ENCODE data around the gene DISC1. TPM values are rescaled to one million over a fixed set of nuclear protein-coding genes. Genes with fewer than 3 reads are reported as not detected.

Gene DISC1
- total and polyA plus RNA-seq, 2 experiments from 2014 or later: 0.43 to 1.2 TPM

GRCh38 chr1:231699784-231700183, 73.2 kb downstream of the DISC1 start:
- Histone ChIP-seq H3K4me1 (ENCODE audit: insufficient read depth) (peaks cover 7% of the 10 kb centered on the region), H3K9ac (no peak overlapping the region), H3K4me3 (no peak overlapping the region), H3K27me3 (replicated peaks; ENCODE audit: insufficient read depth) (no peaks in the 10 kb centered on the region), H3K79me2 (ENCODE audit: insufficient read depth) (no peaks in the 10 kb centered on the region), H2AFZ (no peak overlapping the region), H3K4me2 (ENCODE audit: unreplicated experiment) (no peak overlapping the region), H3F3A (ENCODE audit: insufficient read depth) (no peaks in the 10 kb centered on the region), H3K9me3 (ENCODE audit: low read depth) (no peaks in the 10 kb centered on the region), H3K27ac (no peak overlapping the region), H3K9me2 (ENCODE audit: insufficient read depth) (no peaks in the 10 kb centered on the region), H4K20me1 (ENCODE audit: insufficient read depth) (no peaks in the 10 kb centered on the region), H3K36me3 (ENCODE audit: low read depth) (no peaks in the 10 kb centered on the region)
- WGBS, 2 experiments (ENCODE audit: low coverage in 1 of 2, low lambda C conversion rate in 2 of 2, missing lambda C conversion rate in 2 of 2): 42 to 56% methylated on average over 2 of the region's 2 CpGs
- no peak for DNase-seq
- TF ChIP-seq EZH2 (IDR thresholded peaks at IDR 0.05; ENCODE audit: insufficient read depth, poor library complexity, severe bottlenecking) (no peak), EZH2phosphoT487 (IDR thresholded peaks at IDR 0.05; ENCODE audit: insufficient read depth, low read depth) (no peak)
- in situ Hi-C loops (cut with MboI): no loop called here

- Histone ChIP-seq H3K79me2 (ENCODE audit: insufficient read depth) (no peaks in the 10 kb centered on the region), H2AFZ (no peak overlapping the region), H3F3A (ENCODE audit: insufficient read depth) (no peaks in the 10 kb centered on the region), H3K9me3 (ENCODE audit: low read depth) (no peaks in the 10 kb centered on the region), H3K27ac (no peak overlapping the region), H3K36me3 (ENCODE audit: low read depth) (no peaks in the 10 kb centered on the region), H3K4me1 (ENCODE audit: insufficient read depth) (peaks cover 7% of the 10 kb centered on the region), H3K4me3 (no peak overlapping the region), H3K27me3 (replicated peaks; ENCODE audit: insufficient read depth) (no peaks in the 10 kb centered on the region), H3K9ac (no peak overlapping the region), H3K4me2 (ENCODE audit: unreplicated experiment) (no peak overlapping the region), H3K9me2 (ENCODE audit: insufficient read depth) (no peaks in the 10 kb centered on the region), H4K20me1 (ENCODE audit: insufficient read depth) (no peaks in the 10 kb centered on the region)
- TF ChIP-seq EZH2 (IDR thresholded peaks at IDR 0.05; ENCODE audit: insufficient read depth, poor library complexity, severe bottlenecking) (no peak), EZH2phosphoT487 (IDR thresholded peaks at IDR 0.05; ENCODE audit: insufficient read depth, low read depth) (no peak)
- in situ Hi-C loops (cut with MboI): no loop called here
- DNase-seq: no peak
Observed at GRCh38 chr1:231701306-231701705, 74.7 kb downstream of the DISC1 start.

GRCh38 chr1:231702331-231702730, 75.7 kb downstream of the DISC1 start:
- H3K4me2 ChIP-seq (ENCODE audit: unreplicated experiment): no peak overlapping the region
- in situ Hi-C loops (cut with MboI): no loop called here

GRCh38 chr1:231702804-231703203, 76.2 kb downstream of the DISC1 start:
- H3K27me3 ChIP-seq (replicated peaks; ENCODE audit: insufficient read depth): no peaks in the 10 kb centered on the region
- no peak overlapping the region for H2AFZ ChIP-seq
- H3F3A ChIP-seq (ENCODE audit: insufficient read depth): no peaks in the 10 kb centered on the region
- H3K27ac ChIP-seq: no peak overlapping the region
- in situ Hi-C loops (cut with MboI): no loop called here
- no peak overlapping the region for H3K4me3 ChIP-seq
- no peaks in the 10 kb centered on the region for H3K9me3 ChIP-seq (ENCODE audit: low read depth)
- no peaks in the 10 kb centered on the region for H3K9me2 ChIP-seq (ENCODE audit: insufficient read depth)
- no peaks in the 10 kb centered on the region for H4K20me1 ChIP-seq (ENCODE audit: insufficient read depth)
- WGBS, 2 experiments (ENCODE audit: low coverage in 1 of 2, low lambda C conversion rate in 2 of 2, missing lambda C conversion rate in 2 of 2): 72 to 83% methylated on average over 1 of the region's 1 CpG
- DNase-seq: peak; percentile 30
- TF ChIP-seq EZH2 (IDR thresholded peaks at IDR 0.05; ENCODE audit: insufficient read depth, poor library complexity, severe bottlenecking): no peak
- TF ChIP-seq EZH2phosphoT487 (IDR thresholded peaks at IDR 0.05; ENCODE audit: insufficient read depth, low read depth): no peak
- H3K36me3 ChIP-seq (ENCODE audit: low read depth): no peaks in the 10 kb centered on the region
- H3K4me2 ChIP-seq (ENCODE audit: unreplicated experiment): no peak overlapping the region
- peaks cover 7% of the 10 kb centered on the region for H3K4me1 ChIP-seq (ENCODE audit: insufficient read depth)
- H3K79me2 ChIP-seq (ENCODE audit: insufficient read depth): no peaks in the 10 kb centered on the region
- no peak overlapping the region for H3K9ac ChIP-seq

More at GRCh38 chr1:231702331-231702730, 75.7 kb downstream of the DISC1 start:
- H3F3A ChIP-seq (ENCODE audit: insufficient read depth): no peaks in the 10 kb centered on the region
- H2AFZ ChIP-seq: no peak overlapping the region
- H3K4me1 ChIP-seq (ENCODE audit: insufficient read depth): peaks cover 7% of the 10 kb centered on the region
- no peak for DNase-seq
- no peaks in the 10 kb centered on the region for H3K36me3 ChIP-seq (ENCODE audit: low read depth)
- H3K9me2 ChIP-seq (ENCODE audit: insufficient read depth): no peaks in the 10 kb centered on the region
- TF ChIP-seq EZH2phosphoT487 (IDR thresholded peaks at IDR 0.05; ENCODE audit: insufficient read depth, low read depth): no peak
- TF ChIP-seq EZH2 (IDR thresholded peaks at IDR 0.05; ENCODE audit: insufficient read depth, poor library complexity, severe bottlenecking): no peak
- H3K27ac ChIP-seq: no peak overlapping the region
- no peaks in the 10 kb centered on the region for H4K20me1 ChIP-seq (ENCODE audit: insufficient read depth)
- H3K27me3 ChIP-seq (replicated peaks; ENCODE audit: insufficient read depth): no peaks in the 10 kb centered on the region
- H3K79me2 ChIP-seq (ENCODE audit: insufficient read depth): no peaks in the 10 kb centered on the region
- no peak overlapping the region for H3K9ac ChIP-seq
- 83 to 94% methylated on average over 1 of the region's 1 CpG for WGBS, 2 experiments (ENCODE audit: low coverage in 1 of 2, low lambda C conversion rate in 2 of 2, missing lambda C conversion rate in 2 of 2)
- H3K4me3 ChIP-seq: no peak overlapping the region
- H3K9me3 ChIP-seq (ENCODE audit: low read depth): no peaks in the 10 kb centered on the region

Data from GM23248 (cell line).